ENCODE data around the gene HOXB7. TPM values are rescaled to one million over a fixed set of nuclear protein-coding genes. Genes with fewer than 3 reads are reported as not detected.

HOXB7 gene
- 0.64 TPM for total RNA-seq (ENCODE audit: unreplicated experiment)
- long read RNA-seq: 0 reads

- H3K4me1 Mint-ChIP-seq (ENCODE audit: low read depth, unreplicated experiment): peaks cover 3% of the 10 kb centered on the region
- DNase-seq: peak; percentile 72
- H3K36me3 Mint-ChIP-seq (ENCODE audit: unreplicated experiment): no peaks in the 10 kb centered on the region
- peak within 1 kb of the TSS; percentile 87 for H3K4me3 Mint-ChIP-seq (ENCODE audit: unreplicated experiment)
- peaks cover 18% of the 10 kb centered on the region for H3K9me3 Mint-ChIP-seq (ENCODE audit: unreplicated experiment)
- H3K27ac Mint-ChIP-seq (ENCODE audit: unreplicated experiment): no peak within 1 kb of the TSS
- peaks cover 58% of the 10 kb centered on the region for H3K27me3 Mint-ChIP-seq (ENCODE audit: unreplicated experiment)
- no peak for TF ChIP-seq CTCF (IDR thresholded peaks at IDR 0.05; ENCODE audit: partially characterized antibody, unreplicated experiment)
Measured at GRCh38 chr17:48610282-48611211, at the start of gene HOXB7. TSS of gene HOXB7 (minus strand) at chr17:48611017. CDS start at chr17:48610918, 99 bp downstream.

- Mint-ChIP-seq H3K27me3 (ENCODE audit: unreplicated experiment) (peaks cover 5% of the 10 kb centered on the region), H3K36me3 (ENCODE audit: unreplicated experiment) (peaks cover 6% of the 10 kb centered on the region), H3K9me3 (ENCODE audit: unreplicated experiment) (no peaks in the 10 kb centered on the region), H3K4me1 (ENCODE audit: low read depth, unreplicated experiment) (no peaks in the 10 kb centered on the region), H3K4me3 (ENCODE audit: unreplicated experiment) (no peak overlapping the region), H3K27ac (ENCODE audit: unreplicated experiment) (no peak overlapping the region)
- no peak for DNase-seq
- TF ChIP-seq CTCF (IDR thresholded peaks at IDR 0.05; ENCODE audit: partially characterized antibody, unreplicated experiment): no peak
Measured at GRCh38 chr17:48655913-48656312, 45.1 kb upstream of the HOXB7 start.

GRCh38 chr17:48649741-48650140 lies 38.9 kb upstream of the HOXB7 start:
- H3K36me3 Mint-ChIP-seq (ENCODE audit: unreplicated experiment): no peaks in the 10 kb centered on the region

GRCh38 chr17:48647963-48648245 lies 37.1 kb upstream of the HOXB7 start:
- Mint-ChIP-seq H3K27me3 (ENCODE audit: unreplicated experiment) (peaks cover 39% of the 10 kb centered on the region), H3K9me3 (ENCODE audit: unreplicated experiment) (peaks cover 11% of the 10 kb centered on the region), H3K36me3 (ENCODE audit: unreplicated experiment) (no peaks in the 10 kb centered on the region), H3K27ac (ENCODE audit: unreplicated experiment) (no peak overlapping the region), H3K4me3 (ENCODE audit: unreplicated experiment) (no peak overlapping the region), H3K4me1 (ENCODE audit: low read depth, unreplicated experiment) (no peaks in the 10 kb centered on the region)
- no peak for TF ChIP-seq CTCF (IDR thresholded peaks at IDR 0.05; ENCODE audit: partially characterized antibody, unreplicated experiment)
- DNase-seq: no peak

More at GRCh38 chr17:48649741-48650140, 38.9 kb upstream of the HOXB7 start:
- Mint-ChIP-seq H3K4me1 (ENCODE audit: low read depth, unreplicated experiment) (no peaks in the 10 kb centered on the region), H3K27ac (ENCODE audit: unreplicated experiment) (no peak overlapping the region), H3K27me3 (ENCODE audit: unreplicated experiment) (peaks cover 31% of the 10 kb centered on the region), H3K9me3 (ENCODE audit: unreplicated experiment) (peaks cover 11% of the 10 kb centered on the region), H3K4me3 (ENCODE audit: unreplicated experiment) (no peak overlapping the region)
- no peak for TF ChIP-seq CTCF (IDR thresholded peaks at IDR 0.05; ENCODE audit: partially characterized antibody, unreplicated experiment)
- no peak for DNase-seq
